HG03521 (cell line): Measurements from ENCODE around the gene FOXF2.

Experiments
- ATAC-seq: cut with Tn5 transposase; IDR thresholded peaks from one replicate; pipeline ENCODE4 v1.9.1; 2021; ENCODE audit warnings: mild to moderate bottlenecking, moderate library complexity; ENCODE audit not compliant: unreplicated experiment

FOXF2 gene

GRCh38 chr6:1438471-1438881 is 49.1 kb downstream of the FOXF2 start:
- ATAC-seq = no peak

GRCh38 chr6:1439349-1439748 is 50.0 kb downstream of the FOXF2 start:
- ATAC-seq = no peak

GRCh38 chr6:1442929-1443328 is 53.6 kb downstream of the FOXF2 start:
- no peak for ATAC-seq
